GM18858 (cell line): ENCODE measurements around the gene UPF1.
"Not testable (repeated sequence)": the region's sequence is repeated elsewhere in the genome, so short reads cannot be mapped to it uniquely, and the experiment has no call there.

Experiments
- ATAC-seq: cut with Tn5 transposase; IDR thresholded peaks from one replicate; pipeline ENCODE4 v1.9.1; 2021; ENCODE audit not compliant: unreplicated experiment

The UPF1 gene

GRCh38 chr19:18910801-18911436, 79.2 kb downstream of the UPF1 start:
- ATAC-seq, result no peak

GRCh38 chr19:18912933-18913332, 81.2 kb downstream of the UPF1 start:
- no peak for ATAC-seq

DNA sequence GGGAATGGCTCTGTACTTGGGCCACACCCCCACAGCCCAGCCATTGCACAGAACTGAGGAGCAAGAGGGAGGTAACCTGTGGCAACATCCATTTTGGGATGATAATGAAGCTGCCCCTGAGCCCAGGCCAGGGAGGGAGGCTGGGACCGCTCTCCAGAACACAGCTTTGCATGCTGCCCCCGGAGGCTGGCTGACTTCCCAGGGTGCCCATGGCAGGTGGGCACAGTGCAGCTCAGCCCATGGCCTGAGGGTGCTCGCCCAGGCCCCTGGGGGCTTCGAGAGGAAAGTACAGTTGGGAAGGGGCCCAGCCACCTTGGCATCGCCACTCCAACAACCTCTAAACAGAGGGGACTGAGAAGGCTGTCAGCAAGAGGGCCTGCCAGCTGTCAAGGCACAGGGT, 81.7 kb downstream of the UPF1 start:
- no peak for ATAC-seq

DNA sequence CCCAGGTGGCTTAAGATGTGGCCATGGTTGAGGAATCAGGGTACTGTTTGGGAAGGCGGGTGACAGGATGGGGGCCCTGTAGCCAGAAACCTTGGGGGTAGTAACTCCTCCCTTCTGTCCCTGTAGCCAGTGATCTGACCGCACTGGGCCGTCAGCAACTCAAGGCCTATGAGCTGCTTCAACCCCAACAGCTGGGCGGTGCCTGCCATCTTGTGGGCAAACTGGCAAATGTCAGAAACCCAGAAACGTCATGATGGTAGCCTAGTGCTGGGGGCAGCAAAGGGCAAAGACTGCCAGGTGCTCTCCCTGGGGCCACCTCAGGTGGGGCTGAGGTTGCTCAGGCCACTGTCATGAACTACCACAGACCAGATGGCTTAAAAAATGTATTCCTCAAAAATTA, 83.9 kb downstream of the UPF1 start:
- no peak for ATAC-seq

DNA sequence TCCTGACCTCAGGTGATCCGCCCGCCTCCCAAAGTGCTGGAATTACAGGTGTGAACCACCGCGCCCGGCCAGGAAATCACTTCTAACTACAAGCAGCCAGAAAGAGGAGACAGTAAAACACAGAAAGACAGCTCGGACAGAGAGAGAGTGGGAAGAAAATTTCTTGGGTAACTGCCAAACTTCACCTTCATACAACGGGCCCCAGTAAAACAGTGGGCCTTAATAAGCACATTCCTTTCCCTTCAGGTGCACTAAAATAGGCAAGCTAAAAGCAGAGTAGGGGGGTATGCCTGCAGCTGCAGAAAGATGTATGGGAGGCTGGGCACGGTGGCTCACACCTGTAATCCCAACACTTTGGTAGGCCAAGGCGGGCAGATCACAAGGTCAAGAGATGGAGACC, 85.8 kb downstream of the UPF1 start:
- not testable (repeated sequence) for ATAC-seq
